Suprapubic skin (tissue), 4 donors: ENCODE data around the gene MBTPS2.

Experiments
- POLR2A ChIP-seq, 2 donors: fragments of 450-650 bp; IDR thresholded peaks; one replicate each; pipeline ENCODE4 v1.6.1; 2017; ENCODE audit warnings: antibody characterized with exemption in 2 of 2, mild to moderate bottlenecking in 2 of 2, moderate library complexity in 2 of 2
- POLR2AphosphoS5 ChIP-seq, 3 donors: sonication (generic); formaldehyde crosslinking; IDR thresholded peaks; one replicate each; pipeline ENCODE4 v1.6.1; 2017; ENCODE audit warnings: antibody characterized with exemption in 3 of 3
- TF ChIP-seq, protein P1 (sequence below), 2 donors: fragments of 200-600 bp in 1 of 2; fragments of 450-650 bp in 1 of 2; sonication (generic) in 1 of 2; IDR thresholded peaks; one replicate each; pipeline ENCODE4 v1.5.1; 2016 to 2019; ENCODE audit warnings: antibody characterized with exemption in 2 of 2, mild to moderate bottlenecking in 1 of 2, moderate library complexity in 1 of 2

- no peak for TF ChIP-seq POLR2AphosphoS5 (IDR thresholded peaks at IDR 0.05)
- TF ChIP-seq, protein P1, sequence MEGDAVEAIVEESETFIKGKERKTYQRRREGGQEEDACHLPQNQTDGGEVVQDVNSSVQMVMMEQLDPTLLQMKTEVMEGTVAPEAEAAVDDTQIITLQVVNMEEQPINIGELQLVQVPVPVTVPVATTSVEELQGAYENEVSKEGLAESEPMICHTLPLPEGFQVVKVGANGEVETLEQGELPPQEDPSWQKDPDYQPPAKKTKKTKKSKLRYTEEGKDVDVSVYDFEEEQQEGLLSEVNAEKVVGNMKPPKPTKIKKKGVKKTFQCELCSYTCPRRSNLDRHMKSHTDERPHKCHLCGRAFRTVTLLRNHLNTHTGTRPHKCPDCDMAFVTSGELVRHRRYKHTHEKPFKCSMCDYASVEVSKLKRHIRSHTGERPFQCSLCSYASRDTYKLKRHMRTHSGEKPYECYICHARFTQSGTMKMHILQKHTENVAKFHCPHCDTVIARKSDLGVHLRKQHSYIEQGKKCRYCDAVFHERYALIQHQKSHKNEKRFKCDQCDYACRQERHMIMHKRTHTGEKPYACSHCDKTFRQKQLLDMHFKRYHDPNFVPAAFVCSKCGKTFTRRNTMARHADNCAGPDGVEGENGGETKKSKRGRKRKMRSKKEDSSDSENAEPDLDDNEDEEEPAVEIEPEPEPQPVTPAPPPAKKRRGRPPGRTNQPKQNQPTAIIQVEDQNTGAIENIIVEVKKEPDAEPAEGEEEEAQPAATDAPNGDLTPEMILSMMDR (IDR thresholded peaks at IDR 0.05) = no peak
- TF ChIP-seq POLR2A (IDR thresholded peaks at IDR 0.05) = no peak
Measured at GRCh38 chrX:21837056-21837455, 2.4 kb upstream of the MBTPS2 start.
